SU-DHL-6 (cell line): ENCODE data around the gene CNTNAP3.
"Not testable (repeated sequence)": the region's sequence is repeated elsewhere in the genome, so short reads cannot be mapped to it uniquely, and the experiment has no call there.

ENCODE experiments used
- CTCF ChIP-seq: fragments of 200-600 bp; sonication (generic); IDR thresholded peaks from one replicate; pipeline ENCODE4 v1.5.1; 2017; ENCODE audit warnings: antibody characterized with exemption, mild to moderate bottlenecking, low read length, moderate library complexity; ENCODE audit not compliant: insufficient read depth, poor library complexity, severe bottlenecking
- EZH2phosphoT487 ChIP-seq: fragments of 200-600 bp; sonication (generic), shearing (Covaris generic); conservative IDR thresholded peaks from 2 replicates; pipeline ENCODE4 v1.6.1; 2018; ENCODE audit warnings: mild to moderate bottlenecking, antibody characterized with exemption, low read length, moderate library complexity, mixed read lengths

- TF ChIP-seq CTCF, EZH2phosphoT487: not testable (repeated sequence)
Measured at GRCh38 chr9:39215976-39216375, 72.0 kb downstream of the CNTNAP3 start.
